GM19438 (cell line): Measurements from ENCODE around the gene APP.
"Not testable (repeated sequence)": the region's sequence is repeated elsewhere in the genome, so short reads cannot be mapped to it uniquely, and the experiment has no call there.

ENCODE experiments used
- ATAC-seq: cut with Tn5 transposase; IDR thresholded peaks from one replicate; pipeline ENCODE4 v1.9.1; 2021; ENCODE audit warnings: low read depth; ENCODE audit not compliant: unreplicated experiment

The APP gene

DNA sequence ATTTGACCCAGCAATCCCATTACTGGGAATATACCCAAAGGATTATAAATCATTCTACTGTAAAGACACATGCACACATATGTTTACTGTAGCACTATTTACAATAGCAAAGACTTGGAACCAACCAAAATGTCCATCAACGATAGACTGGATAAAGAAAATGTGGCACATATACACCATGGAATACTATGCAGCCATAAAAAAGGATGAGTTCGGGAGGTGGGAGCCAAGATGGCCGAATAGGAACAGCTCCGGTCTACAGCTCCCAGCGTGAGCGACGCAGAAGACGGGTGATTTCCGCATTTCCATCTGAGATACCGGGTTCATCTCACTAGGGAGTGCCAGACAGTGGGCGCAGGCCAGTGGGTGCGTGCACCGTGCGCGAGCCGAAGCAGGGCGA, 252.4 kb downstream of the APP start:
- not testable (repeated sequence) for ATAC-seq

DNA sequence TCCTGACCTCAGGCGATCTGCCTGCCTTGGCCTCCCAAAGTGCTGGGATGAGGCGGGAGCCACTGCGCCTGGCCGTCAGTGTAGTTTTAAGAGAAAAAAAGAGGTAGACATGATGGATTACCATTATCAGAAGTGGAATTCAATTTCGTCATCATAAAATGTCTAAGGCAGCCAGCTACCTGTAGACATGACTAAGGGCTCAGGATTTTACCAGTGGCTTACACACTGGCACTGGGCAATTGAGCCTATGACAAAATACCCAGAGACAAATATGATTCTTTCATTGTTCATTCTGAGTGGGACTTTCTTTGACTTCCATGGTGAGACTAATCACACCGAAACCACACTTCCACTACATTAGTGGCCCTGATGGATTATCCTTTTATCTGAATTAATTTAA, 254.3 kb downstream of the APP start:
- no peak for ATAC-seq

DNA sequence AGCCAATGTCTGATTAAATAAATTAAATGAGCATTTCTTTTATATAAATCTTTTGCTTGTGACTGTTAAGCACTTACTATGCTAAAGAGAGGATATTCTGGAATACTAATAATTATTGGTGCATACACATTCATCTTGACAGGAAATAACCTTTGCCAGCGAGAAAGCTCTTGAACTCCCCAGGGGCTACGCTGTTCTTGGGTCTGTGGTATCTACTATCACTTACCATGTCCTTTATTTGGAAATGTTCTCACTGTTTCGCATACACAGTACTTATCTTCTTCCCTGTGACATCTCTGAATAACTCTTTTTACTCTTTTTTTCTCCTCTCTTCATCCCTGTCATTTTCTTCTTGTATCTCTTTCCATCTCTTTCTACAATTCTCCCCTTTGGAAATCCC, 257.1 kb downstream of the APP start:
- ATAC-seq: no peak

DNA sequence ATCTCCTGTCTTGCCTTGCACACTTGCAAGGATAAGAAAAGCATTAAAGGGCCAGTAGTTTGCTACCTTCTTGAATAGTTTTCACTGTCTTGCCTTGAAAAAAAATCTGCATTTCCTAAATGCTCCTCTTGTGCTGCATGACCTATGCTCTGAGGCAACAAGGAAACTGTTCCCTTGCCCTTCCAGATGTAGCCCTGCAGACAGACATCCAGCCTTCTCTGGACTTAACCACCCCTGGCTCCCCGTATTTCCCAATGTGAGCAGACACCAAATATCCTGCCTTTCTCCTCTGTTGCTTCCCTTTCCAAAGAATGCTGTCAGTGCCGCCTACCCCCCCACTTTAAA, 258.2 kb downstream of the APP start:
- ATAC-seq: no peak

DNA sequence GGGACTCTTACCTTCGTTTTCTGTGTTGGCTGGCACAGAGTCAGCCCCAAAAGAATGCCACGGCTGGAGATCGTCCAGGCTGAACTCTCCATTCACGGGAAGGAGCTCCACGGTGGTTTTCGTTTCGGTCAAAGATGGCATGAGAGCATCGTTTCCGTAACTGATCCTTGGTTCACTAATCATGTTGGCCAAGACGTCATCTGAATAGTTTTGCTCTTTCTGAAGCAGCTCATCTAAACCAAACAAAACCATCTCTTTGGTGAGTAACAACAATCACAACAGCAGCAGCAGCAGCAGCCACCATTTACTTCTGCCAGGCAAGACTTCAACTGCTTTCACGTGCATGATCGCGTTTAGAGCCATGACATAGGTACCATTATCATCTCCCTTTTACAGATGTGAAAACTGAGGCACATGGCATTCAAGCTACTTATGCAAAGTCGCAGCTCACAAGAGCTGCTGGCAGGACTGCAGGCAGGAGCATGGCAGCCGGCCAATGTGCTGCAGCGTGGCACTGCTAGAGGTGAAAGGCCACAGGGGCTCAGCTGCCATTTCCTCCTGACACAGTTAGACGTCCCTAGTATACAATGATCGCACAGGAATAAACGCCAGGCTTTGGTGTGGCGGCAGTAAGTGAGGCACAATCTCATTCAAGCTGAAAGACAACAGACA, 258.7 kb downstream of the APP start:
- no peak for ATAC-seq

DNA sequence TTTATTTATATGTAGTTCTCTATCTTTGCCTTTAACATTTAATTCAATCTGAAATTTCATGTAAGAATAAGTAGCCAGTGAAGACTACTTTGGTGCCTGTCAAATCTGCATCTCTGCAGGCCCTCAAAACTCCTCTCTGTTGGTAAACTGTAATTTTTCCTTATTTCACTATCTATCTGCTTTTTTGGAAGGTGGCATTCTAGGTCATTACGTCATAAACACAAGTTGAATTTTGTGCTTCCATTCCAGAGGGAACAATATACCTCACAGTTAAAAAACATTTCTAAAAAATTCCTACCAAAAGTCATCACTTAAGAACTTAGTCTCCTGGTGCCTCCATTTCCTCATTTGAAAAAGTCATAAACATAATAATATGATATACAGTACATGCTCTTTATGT, 259.8 kb downstream of the APP start:
- ATAC-seq: no peak

DNA sequence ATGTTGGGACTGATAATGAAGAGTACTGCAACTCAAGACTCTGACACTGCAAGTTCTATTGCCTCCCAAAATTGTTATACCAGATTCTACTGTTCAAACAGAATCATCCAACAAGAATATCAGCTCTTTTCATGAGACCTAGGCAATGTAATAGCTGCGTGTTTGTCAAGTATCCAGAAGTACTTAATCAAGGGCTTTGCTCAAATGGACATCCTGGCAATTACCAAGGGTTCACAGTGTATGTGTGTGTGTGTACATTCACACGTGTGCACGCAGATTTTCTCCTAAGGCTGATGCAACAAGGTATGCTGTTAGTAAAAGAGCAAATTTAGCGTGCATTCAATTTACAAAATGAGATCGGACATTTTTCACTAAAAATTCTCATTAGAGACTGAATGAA, 261.2 kb downstream of the APP start:
- no peak for ATAC-seq

DNA sequence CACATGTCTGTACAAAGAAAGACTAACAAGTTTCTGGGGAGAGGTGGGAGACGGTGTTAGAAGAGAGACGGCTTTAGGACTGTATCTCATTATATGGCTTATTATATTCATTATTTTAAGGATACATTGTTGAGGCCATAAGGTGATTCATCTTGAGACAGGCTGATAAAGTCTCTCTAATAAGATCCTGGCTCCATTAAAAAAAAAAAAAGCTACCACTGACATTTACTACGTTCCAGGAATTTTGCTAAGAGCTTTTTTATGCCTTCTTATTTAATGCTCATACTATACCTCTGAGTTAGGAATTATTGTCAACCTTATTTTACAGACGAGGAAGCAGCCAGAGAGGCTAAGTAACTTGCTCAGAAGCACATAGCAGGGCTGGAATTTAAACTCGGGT, 262.1 kb downstream of the APP start:
- ATAC-seq: no peak

DNA sequence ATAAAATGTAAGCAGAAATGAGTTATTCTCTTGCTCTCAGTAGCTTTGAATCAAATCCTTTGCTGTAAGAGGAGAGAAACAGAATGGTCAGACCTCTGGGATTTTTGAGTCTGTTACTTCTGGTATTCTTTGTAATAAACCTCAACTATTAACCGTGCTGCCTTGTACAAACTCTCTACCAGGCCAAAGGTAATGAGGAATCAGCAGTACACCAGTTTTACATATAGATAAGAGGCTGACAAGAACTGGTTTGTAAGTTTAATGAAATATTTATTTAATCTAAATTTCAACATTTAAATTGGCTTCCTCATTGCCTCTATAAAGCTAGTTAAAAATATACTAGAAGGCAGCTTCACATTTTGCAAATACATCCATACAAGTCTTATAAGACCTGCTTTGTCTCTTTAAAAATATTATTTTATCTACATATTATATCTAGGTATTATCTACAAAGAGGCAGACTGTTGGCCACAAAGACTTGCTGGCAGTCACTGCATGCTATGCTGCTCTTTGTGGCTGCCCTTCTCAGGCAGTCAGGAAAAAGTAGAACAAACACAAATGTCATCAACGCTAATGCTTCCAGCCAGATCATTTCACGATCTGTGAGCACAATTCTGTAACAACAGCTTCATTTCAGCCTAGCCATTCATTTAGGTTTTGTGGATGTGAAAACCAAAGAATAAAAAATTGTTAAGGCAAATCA, 262.8 kb downstream of the APP start:
- no peak for ATAC-seq

DNA sequence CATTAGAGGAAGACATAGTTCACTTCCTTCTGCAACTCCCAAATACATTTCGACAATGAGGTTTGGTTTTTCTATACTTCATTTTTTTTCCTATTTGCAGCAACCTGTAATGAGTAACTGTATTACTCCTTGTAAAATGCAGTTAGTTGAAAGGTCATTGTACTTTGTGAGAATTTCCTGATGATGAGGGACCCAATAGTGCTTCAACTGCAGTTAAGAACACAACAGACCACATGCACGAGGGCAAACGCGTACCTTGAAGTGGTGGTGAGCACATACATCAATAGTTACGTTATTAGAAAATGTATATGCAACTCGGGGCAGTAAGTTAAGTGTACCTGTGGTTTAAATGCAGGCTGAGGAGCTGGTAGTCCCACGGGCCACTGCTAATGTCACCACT, 264.0 kb downstream of the APP start:
- ATAC-seq: no peak

DNA sequence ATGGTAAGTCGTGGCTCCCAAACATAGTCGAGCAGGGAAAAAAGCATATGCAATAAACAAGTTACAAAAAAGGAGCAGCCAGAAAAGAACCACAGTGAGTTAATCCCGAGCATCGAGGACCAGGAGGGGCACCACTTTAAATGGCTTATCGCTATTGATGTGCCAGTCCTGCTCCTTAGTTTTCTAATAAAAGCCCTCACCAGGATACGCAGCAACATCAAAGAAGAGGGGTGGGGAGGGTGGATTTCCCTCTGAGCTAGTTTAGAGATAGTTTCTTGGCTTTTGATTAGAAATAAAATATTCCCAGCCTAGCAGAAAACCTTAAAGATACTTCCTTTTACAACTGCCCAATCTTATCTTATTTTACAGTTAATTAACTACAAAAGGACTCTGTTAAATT, 265.4 kb downstream of the APP start:
- no peak for ATAC-seq

DNA sequence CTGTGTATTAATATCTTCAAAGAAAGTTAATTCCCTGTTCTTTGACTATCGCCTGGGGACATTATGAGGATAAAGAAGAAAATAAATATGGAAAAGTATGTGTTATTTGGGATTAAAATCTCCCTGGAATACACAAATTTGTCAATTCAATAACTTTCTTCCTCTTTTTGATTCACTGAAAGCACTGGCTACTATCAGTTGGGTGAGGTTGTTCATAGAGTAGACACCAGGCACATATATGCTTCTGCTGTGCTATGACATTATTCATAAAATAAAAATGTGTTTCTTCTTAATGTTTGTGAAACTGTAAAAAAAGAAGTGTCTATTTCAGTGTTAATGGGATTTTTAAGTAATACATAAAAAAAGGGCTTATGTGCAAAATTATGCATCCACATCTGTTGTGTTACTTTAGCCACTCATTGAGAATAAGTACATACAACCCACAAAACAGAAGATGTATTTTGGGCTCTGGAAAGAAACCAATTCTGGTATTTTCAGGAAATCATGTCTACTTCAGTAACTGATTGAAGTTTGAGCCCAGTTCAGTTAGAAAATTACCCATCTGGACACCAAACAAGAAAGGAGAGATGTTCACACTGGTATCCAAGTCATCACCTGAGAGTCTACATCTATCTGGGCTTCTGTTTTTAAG, 266.4 kb downstream of the APP start:
- ATAC-seq: no peak

DNA sequence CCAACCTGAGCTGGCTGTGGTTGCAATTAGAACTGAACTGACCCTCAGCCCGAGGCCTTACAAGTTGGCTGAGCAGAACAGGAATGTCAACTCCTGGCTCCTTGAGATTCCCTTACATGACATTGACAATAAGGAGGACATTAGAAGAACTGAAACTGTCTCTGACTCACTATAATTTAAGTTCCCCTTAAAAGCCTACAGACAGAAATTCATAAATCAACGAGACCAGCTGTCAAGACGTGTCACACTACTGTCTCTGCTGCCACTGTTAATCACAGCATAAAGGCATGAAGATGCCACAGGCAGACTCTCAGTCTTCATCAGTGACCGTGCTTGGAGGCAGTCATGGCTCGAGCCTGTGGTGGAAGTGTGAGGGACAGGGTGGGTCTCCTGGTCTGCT, 267.0 kb downstream of the APP start:
- no peak for ATAC-seq

DNA sequence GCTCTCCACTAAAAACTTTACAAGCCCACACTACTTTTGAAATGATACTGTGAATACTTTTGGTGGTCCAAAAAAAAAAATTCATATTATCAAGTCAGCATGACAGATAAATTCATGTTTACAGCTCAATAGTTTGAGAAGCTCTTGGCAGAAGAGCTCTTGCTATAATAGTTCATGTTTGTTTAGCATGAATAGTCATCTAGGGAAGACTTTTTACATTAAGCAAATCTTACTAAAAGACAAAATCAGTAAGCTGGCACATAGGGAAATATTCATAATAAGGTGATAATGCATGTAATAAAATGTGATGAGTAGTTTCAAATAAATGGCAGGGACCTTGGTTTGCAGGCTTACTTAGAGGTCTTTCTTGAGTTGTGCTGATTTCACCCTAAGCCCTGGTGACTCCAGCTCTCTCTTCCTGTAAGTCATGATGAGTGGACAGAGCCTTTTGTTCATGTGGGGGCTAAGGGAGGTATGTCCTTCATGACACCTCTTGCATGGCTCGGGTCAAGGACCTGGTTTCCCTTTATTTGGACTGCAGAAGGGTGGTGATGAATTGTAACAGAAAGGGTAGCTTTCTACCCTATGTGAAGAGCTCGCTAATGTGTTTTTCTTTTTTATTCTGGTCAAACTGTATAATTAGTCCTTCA, 269.1 kb downstream of the APP start:
- ATAC-seq: no peak

DNA sequence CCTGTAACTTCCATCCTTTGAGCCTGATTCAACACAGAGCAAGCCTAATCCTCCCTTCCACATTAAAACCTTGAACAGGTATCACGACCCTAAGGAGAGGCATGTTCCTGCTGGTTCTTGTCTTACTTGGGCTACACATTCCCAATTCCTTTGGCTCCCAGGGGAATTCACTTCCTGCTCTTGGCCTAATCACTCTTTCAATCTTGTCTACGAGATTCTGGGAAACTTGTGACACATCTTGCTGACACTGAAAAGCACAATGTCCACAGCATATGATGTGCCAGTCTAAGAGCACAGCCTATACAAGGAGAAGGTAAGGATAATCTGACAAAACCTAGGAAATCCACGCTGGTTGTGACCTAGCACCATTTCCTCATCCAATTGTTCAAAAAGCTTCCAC, 271.9 kb downstream of the APP start:
- no peak for ATAC-seq

DNA sequence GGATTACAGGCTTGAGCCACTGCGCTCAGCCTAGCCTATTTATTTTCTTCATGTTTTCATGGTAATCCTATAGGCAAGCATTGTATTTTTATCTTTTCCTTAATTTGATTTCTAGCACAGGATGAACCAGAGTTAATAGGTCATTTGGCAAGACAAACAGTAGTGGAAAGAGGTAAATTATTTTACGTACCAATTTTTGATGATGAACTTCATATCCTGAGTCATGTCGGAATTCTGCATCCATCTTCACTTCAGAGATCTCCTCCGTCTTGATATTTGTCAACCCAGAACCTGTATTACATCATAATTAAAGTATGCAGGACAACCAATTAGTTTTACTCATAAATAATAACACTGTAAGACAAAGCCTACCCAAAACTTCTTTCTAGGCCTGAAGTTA, 273.2 kb downstream of the APP start:
- no peak for ATAC-seq

DNA sequence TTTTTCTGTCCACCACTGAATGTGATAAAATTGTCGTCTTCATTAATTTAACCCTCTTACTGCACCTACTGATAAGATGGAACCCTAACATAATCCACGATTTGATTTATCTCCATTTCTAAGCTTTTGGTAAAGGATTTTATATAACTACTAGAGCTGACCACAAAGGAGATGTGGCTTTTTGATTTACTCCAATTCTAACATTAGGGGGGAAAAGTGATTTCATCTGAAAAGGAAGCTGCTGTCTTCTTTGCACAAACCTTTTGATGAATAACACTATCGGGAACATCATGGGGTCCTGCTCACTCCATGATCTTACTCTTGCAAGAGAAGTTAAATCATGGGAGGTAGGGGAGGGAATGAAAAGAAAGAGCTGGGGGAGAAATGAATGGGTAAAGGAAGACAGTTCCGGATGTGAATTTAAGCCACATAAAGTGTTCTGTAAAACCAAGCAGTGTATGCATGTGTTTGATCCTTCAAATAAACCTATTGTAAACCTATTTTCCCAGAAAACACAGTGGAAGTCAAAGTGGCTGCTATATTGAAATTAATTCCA, 274.0 kb downstream of the APP start:
- no peak for ATAC-seq

DNA sequence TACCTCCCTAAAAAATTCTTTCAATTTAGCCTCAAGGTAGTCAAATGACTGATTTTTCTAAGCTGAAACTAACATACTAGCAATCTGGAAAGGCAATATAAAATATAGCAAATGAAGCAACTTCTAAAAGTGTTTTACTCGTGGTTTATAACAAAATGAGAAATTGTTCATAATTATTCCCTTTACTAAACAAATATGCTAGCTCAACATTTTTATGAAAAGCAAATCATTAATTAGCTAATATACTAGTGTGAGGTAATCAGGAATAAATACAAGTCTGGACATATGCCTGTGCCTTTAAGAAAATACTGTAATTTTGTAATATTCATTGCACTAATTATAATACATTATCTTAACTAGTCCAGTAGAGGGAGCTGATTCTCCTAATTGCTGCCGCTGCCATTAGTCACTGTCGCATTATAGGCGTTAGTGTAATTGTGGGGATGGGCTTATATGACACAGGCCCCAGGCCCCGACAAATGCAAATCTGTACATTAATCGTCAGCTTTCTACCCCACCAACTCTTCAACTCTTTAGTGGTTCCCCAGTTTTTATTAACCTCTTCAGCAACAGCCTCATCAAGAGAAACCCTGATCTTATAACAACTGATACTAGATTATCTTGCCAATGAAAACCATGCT, 274.9 kb downstream of the APP start:
- no peak for ATAC-seq

DNA sequence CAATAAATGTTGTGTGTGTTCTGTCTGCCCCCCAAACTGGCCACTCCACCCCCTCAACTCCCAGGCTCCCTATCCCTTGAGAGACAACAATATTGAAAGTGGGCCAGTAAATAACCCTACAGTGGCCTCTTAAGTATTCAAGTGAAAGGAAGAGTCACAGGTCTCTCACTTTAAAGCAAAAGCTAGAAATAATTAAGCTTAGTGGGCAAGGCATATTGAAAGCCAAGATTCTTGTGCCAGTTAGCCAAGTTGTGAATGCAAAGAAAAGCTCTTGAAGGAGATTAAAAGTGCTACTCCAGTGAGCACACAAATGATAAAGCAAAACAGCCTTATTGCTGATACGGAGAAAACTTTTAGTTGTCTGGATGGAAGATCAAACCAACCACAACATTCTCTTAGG, 277.4 kb downstream of the APP start:
- ATAC-seq: no peak

DNA sequence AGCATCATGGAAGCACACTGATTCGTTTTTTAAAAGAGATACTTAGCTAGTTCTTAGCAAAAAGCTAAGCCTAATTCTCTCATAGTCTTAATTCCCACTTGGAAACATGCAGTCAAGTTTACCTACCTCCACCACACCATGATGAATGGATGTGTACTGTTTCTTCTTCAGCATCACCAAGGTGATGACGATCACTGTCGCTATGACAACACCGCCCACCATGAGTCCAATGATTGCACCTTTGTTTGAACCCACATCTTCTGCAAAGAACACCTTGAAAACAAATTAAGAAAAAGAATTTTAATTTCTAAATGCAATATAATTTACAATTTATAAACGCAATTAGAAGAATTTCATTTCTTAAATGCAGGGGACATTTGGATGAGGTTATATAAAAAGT, 279.0 kb downstream of the APP start:
- ATAC-seq: no peak

DNA sequence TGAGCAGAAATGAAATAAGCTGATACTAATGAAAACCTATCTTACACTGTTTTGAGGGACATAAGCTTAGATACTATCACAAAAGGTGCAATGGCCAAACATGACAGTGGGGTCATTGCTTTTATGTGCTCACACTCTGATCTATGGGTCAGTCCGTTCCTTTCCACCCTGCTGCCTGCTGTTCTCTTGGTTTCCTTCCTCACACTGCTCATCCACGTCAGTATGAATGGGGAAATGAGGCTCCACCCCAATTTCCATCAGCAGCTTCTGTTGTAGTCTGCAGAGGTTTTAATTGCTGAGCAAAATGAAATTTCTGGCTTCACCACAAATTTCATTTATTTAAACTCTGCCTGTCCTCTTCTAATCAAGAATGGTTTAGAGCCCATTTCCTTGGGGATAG, 280.6 kb downstream of the APP start:
- no peak for ATAC-seq
